ENCODE measurements around the gene POC1A.

- TF ChIP-seq EZH2 (IDR thresholded peaks at IDR 0.05; ENCODE audit: insufficient read depth, low read length): no peak
- TF ChIP-seq, protein P1, sequence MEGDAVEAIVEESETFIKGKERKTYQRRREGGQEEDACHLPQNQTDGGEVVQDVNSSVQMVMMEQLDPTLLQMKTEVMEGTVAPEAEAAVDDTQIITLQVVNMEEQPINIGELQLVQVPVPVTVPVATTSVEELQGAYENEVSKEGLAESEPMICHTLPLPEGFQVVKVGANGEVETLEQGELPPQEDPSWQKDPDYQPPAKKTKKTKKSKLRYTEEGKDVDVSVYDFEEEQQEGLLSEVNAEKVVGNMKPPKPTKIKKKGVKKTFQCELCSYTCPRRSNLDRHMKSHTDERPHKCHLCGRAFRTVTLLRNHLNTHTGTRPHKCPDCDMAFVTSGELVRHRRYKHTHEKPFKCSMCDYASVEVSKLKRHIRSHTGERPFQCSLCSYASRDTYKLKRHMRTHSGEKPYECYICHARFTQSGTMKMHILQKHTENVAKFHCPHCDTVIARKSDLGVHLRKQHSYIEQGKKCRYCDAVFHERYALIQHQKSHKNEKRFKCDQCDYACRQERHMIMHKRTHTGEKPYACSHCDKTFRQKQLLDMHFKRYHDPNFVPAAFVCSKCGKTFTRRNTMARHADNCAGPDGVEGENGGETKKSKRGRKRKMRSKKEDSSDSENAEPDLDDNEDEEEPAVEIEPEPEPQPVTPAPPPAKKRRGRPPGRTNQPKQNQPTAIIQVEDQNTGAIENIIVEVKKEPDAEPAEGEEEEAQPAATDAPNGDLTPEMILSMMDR (IDR thresholded peaks at IDR 0.05; ENCODE audit: insufficient read depth, low read depth, low read length): no peak
Observed at GRCh38 chr3:52143616-52144015, 10.6 kb downstream of the POC1A start.
